Vagina (tissue), 2 donors: ENCODE data around the gene STX12.

ENCODE experiments used
- POLR2A ChIP-seq, 2 donors: fragments of 450-650 bp; IDR thresholded peaks; one replicate each; pipeline ENCODE4 v1.6.1; 2017; ENCODE audit warnings: antibody characterized with exemption in 2 of 2, mild to moderate bottlenecking in 2 of 2, moderate library complexity in 2 of 2
- POLR2AphosphoS5 ChIP-seq, 2 donors: sonication (generic); formaldehyde crosslinking; IDR thresholded peaks; one replicate each; pipeline ENCODE4 v1.9.0; 2017; ENCODE audit warnings: antibody characterized with exemption in 2 of 2, mild to moderate bottlenecking in 2 of 2, low read depth in 1 of 2; ENCODE audit not compliant: insufficient read depth in 1 of 2

DNA sequence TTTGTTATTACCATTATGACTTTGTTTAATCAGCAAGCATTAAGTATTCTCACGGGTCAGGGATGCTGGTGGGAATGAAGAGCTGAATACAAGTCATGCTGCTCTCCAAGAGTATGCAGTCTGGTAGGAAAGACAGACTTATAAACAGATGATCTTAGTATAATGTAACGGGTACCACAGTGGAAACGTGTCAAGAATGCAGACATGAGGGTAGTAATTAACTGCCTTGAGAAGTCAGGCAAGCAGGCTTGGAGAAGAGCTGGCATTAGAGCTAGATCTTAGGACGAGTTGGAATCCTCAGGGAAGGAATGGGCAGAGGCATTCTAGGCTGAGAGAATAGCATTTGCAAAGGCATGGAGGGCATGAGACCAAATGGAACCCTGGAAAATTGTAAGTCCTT is 27.6 kb upstream of the STX12 start:
- TF ChIP-seq POLR2A (IDR thresholded peaks at IDR 0.05): no peak
- TF ChIP-seq POLR2AphosphoS5 (IDR thresholded peaks at IDR 0.05; ENCODE audit: insufficient read depth in 1 of 2, low read depth in 1 of 2): no peak
